GM23248 (cell line): ENCODE data around the gene LRR1.

Experiments
- EZH2 ChIP-seq: fragments of 200-600 bp; sonication (generic); IDR thresholded peaks from 2 replicates; pipeline ENCODE4 v1.6.1; 2018; ENCODE audit warnings: antibody characterized with exemption, mild to moderate bottlenecking; ENCODE audit not compliant: insufficient read depth, poor library complexity, severe bottlenecking
- EZH2phosphoT487 ChIP-seq: fragments of 200-600 bp; sonication (generic); IDR thresholded peaks from 2 replicates; pipeline ENCODE4 v1.6.1; 2018; ENCODE audit warnings: antibody characterized with exemption, moderate library complexity, mild to moderate bottlenecking, low read depth; ENCODE audit not compliant: insufficient read depth

DNA sequence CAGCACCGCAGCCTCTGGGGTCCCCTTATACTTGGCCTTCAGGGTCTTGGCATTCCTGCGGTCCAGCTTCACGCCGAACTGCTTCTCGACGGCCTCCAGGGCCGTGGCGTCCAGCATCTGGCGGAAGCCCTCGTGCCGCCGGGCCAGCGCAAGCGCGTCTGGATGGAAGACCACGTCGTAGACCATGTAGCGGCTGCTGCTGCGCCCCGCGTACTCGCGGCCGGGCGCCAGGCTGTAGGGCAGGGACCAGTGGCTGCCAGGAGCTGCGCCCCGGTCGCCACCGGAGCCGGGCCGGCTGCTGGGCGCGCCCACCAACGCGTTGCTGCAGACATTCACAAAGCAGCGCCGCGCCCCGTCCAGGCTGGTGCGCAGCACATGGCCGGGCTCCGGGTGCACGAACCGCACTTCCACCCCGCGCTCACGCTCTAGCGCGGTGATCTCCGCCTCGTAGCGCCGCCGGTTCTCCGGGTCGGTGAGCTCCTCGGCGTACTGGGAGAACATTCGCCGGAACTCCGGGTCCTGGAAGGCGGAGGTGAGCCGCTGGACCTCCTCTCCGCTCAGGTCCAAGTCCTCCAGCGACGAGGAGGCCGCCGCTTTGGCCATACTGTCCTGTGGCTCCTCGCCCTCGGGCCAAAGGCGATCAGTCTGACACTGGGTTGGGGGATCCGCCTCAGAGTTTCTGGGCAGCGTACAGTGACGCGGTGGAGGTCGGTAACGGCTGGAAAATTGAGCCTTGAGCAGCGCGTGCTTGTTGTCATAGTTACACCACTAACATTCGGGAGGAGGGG lies 36.0 kb downstream of the LRR1 start, which contains the start of gene DNAAF2:
- TF ChIP-seq EZH2phosphoT487 = no peak
- TF ChIP-seq EZH2 = no peak
